ENCODE results near the gene DNASE1L2.
A peak's percentile ranks its signal among the peaks of the same experiment; 100 is the strongest.
"Not testable (repeated sequence)": the region's sequence is repeated elsewhere in the genome, so short reads cannot be mapped to it uniquely, and the experiment has no call there.

The DNASE1L2 gene

GRCh38 chr16:2203119-2203688 lies 33.0 kb upstream of the DNASE1L2 start:
- not testable (repeated sequence) for DNase-seq (ENCODE audit: low read depth)

- no peak for DNase-seq (ENCODE audit: low read depth)
Measured at GRCh38 chr16:2204416-2205103, 31.7 kb upstream of the DNASE1L2 start.

GRCh38 chr16:2205104-2205966 lies 30.9 kb upstream of the DNASE1L2 start, which contains the start of gene MLST8:
Gene MLST8 (plus strand): TSS chr16:2205454. CDS start chr16:2206086, 632 bp downstream.
- DNase-seq (ENCODE audit: low read depth): peak; percentile 79

- DNase-seq (ENCODE audit: low read depth): no peak
Measured at GRCh38 chr16:2205967-2206313, 30.3 kb upstream of the DNASE1L2 start.

GRCh38 chr16:2206420-2206779 lies 29.8 kb upstream of the DNASE1L2 start:
- no peak for DNase-seq (ENCODE audit: low read depth)

GRCh38 chr16:2206780-2207433 lies 29.3 kb upstream of the DNASE1L2 start:
- DNase-seq (ENCODE audit: low read depth): no peak

GRCh38 chr16:2207872-2208271 lies 28.4 kb upstream of the DNASE1L2 start:
- DNase-seq (ENCODE audit: low read depth): no peak

GRCh38 chr16:2208308-2208707 lies 27.9 kb upstream of the DNASE1L2 start:
- no peak for DNase-seq (ENCODE audit: low read depth)

- no peak for DNase-seq (ENCODE audit: low read depth)
Measured at GRCh38 chr16:2208772-2209171, 27.5 kb upstream of the DNASE1L2 start.

- no peak for DNase-seq (ENCODE audit: low read depth)
Measured at GRCh38 chr16:2209258-2210008, 26.8 kb upstream of the DNASE1L2 start.

- no peak for DNase-seq (ENCODE audit: low read depth)
Measured at GRCh38 chr16:2210009-2210332, 26.3 kb upstream of the DNASE1L2 start.

GRCh38 chr16:2210386-2211365 lies 25.6 kb upstream of the DNASE1L2 start, which contains the start of gene BRICD5:
Gene BRICD5 (minus strand): TSS chr16:2210863. CDS start chr16:2210833, 30 bp downstream.
- DNase-seq (ENCODE audit: low read depth): peak; percentile 21

GRCh38 chr16:2211923-2212347 lies 24.3 kb upstream of the DNASE1L2 start:
- DNase-seq (ENCODE audit: low read depth): no peak

GRCh38 chr16:2212362-2213324 lies 23.6 kb upstream of the DNASE1L2 start:
- no peak for DNase-seq (ENCODE audit: low read depth)

GRCh38 chr16:2213817-2214718 lies 22.2 kb upstream of the DNASE1L2 start:
- DNase-seq (ENCODE audit: low read depth): peak; percentile 18

- DNase-seq (ENCODE audit: low read depth): no peak
Measured at GRCh38 chr16:2214719-2214968, 21.6 kb upstream of the DNASE1L2 start, which contains the start of gene PGP. Gene PGP (minus strand): TSS chr16:2214840. CDS start chr16:2214777, 63 bp downstream.

- DNase-seq (ENCODE audit: low read depth): no peak
Measured at GRCh38 chr16:2216330-2216729, 19.9 kb upstream of the DNASE1L2 start.

- DNase-seq (ENCODE audit: low read depth): peak; percentile 100
Measured at GRCh38 chr16:2223221-2223941, 12.9 kb upstream of the DNASE1L2 start, which contains the start of gene E4F1. Gene E4F1 (plus strand): TSS chr16:2223591. CDS start chr16:2223614, 23 bp downstream.
